A673 (cell line): ENCODE data around the gene ZFPM1. TPM values are rescaled to one million over a fixed set of nuclear protein-coding genes. Genes with fewer than 3 reads are reported as not detected.

Experiments
- BruUV-seq: library from RNA; stranded (reverse); fragments of 400-500 nt; replicated peaks from 2 replicates; lab custom pipeline; 2021; lab: Mats Ljungman, UMichigan
- CTCF ChIA-PET: fragments of 300-600 bp; sonication (Branson Sonifier 250); formaldehyde crosslinking; loops from one replicate; lab custom pipeline; 2022; ENCODE audit warnings: antibody characterized with exemption; lab: Charles Lee
- POLR2A ChIA-PET: fragments of 300-600 bp; sonication (Branson Sonifier 250); formaldehyde crosslinking; loops from one replicate; lab custom pipeline; 2022; ENCODE audit warnings: antibody characterized with exemption; ENCODE audit not compliant: low non-redundant PET; lab: Charles Lee
- DNase-seq: peaks from one replicate; pipeline ENCODE4 v3.0.0-alpha.2; 2015; ENCODE audit warnings: low spot score
- H3K27ac ChIP-seq: fragments of 200-600 bp; sonication (generic); 2 replicates; pipeline ENCODE4 v1.5.1; 2016; ENCODE audit warnings: mixed run types, low read depth, mild to moderate bottlenecking, mixed read lengths, antibody characterized with exemption, low read length; ENCODE audit not compliant: poor library complexity, severe bottlenecking
- H3K27me3 ChIP-seq: fragments of 200-600 bp; sonication (generic); replicated peaks from 2 replicates; pipeline ENCODE4 v1.6.1; 2017; ENCODE audit warnings: mixed run types, low read depth, mild to moderate bottlenecking, mixed read lengths, antibody characterized with exemption, low read length; ENCODE audit not compliant: insufficient read depth, poor library complexity
- H3K36me3 ChIP-seq: fragments of 200-600 bp; sonication (generic); 2 replicates; pipeline ENCODE4 v1.6.1; 2016; ENCODE audit warnings: mixed run types, mild to moderate bottlenecking, mixed read lengths, antibody characterized with exemption, low read length; ENCODE audit not compliant: insufficient read depth, poor library complexity, severe bottlenecking
- H3K4me1 ChIP-seq: fragments of 200-600 bp; sonication (generic); 2 replicates; pipeline ENCODE4 v1.6.1; 2017; ENCODE audit warnings: mixed run types, mild to moderate bottlenecking, mixed read lengths, antibody characterized with exemption, low read length; ENCODE audit not compliant: insufficient read depth, poor library complexity, severe bottlenecking
- H3K4me3 ChIP-seq: fragments of 200-600 bp; sonication (generic); 2 replicates; pipeline ENCODE4 v1.5.1; 2016; ENCODE audit warnings: low read depth, mixed run types, mild to moderate bottlenecking, mixed read lengths, low read length; ENCODE audit not compliant: poor library complexity, severe bottlenecking
- H3K9me3 ChIP-seq: fragments of 200-600 bp; sonication (generic); 2 replicates; pipeline ENCODE4 v1.6.1; 2016; ENCODE audit warnings: mixed run types, low read depth, mild to moderate bottlenecking, mixed read lengths, antibody characterized with exemption, low read length; ENCODE audit not compliant: poor library complexity, severe bottlenecking
- EZH2 ChIP-seq: fragments of 200-600 bp; sonication (generic); IDR thresholded peaks from 2 replicates; pipeline ENCODE4 v1.6.1; 2017; ENCODE audit warnings: borderline replicate concordance, low read depth, mild to moderate bottlenecking, mixed read lengths, antibody characterized with exemption, low read length; ENCODE audit not compliant: poor library complexity, severe bottlenecking
- intact Hi-C: fragments of 100-400 bp; cut with micrococcal nuclease; formaldehyde crosslinking; loops from one replicate; pipeline ENCODE4 v1.10.0; 2022; ENCODE audit not compliant: unreplicated experiment
- total RNA-seq: library from RNA; stranded (reverse); gene quantifications from 2 replicates; pipeline ENCODE4 v1.2.3, GENCODE V29; 2021
- TF ChIP-seq, protein P1 (sequence below): fragments of 300-800, 200-600 bp; sonication (generic); conservative IDR thresholded peaks from 2 replicates; pipeline ENCODE4 v1.5.1; 2017; ENCODE audit warnings: low read depth, mild to moderate bottlenecking, antibody characterized with exemption, low read length, moderate library complexity, mixed read lengths

Gene ZFPM1
- total RNA-seq, 1 experiment from 2014 or later: 5.6 TPM

DNA sequence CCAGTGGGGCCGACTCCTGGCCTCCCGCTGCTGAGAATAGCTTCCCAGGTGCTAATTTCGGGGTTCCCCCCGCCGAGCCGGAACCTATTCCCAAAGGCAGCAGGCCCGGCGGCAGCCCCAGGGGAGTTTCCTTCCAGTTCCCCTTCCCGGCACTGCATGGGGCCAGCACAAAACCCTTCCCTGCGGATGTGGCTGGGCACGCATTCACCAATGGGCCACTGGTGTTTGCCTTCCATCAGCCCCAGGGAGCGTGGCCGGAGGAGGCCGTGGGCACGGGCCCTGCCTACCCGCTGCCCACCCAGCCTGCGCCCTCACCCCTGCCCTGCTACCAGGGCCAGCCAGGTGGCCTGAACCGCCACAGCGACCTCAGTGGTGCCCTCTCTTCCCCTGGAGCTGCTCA, 24.9 kb upstream of the ZFPM1 start:
- no TSS peak for BruUV-seq
- DNase-seq: no peak
- no peak overlapping the region for H3K4me3 ChIP-seq
- no peaks in the 10 kb centered on the region for H3K36me3 ChIP-seq
- H3K9me3 ChIP-seq: no peaks in the 10 kb centered on the region
- peaks cover 36% of the 10 kb centered on the region for H3K27me3 ChIP-seq
- intact Hi-C loops: no loop called here
- H3K4me1 ChIP-seq: no peaks in the 10 kb centered on the region
- TF ChIP-seq EZH2: no peak
- TF ChIP-seq, protein P1, sequence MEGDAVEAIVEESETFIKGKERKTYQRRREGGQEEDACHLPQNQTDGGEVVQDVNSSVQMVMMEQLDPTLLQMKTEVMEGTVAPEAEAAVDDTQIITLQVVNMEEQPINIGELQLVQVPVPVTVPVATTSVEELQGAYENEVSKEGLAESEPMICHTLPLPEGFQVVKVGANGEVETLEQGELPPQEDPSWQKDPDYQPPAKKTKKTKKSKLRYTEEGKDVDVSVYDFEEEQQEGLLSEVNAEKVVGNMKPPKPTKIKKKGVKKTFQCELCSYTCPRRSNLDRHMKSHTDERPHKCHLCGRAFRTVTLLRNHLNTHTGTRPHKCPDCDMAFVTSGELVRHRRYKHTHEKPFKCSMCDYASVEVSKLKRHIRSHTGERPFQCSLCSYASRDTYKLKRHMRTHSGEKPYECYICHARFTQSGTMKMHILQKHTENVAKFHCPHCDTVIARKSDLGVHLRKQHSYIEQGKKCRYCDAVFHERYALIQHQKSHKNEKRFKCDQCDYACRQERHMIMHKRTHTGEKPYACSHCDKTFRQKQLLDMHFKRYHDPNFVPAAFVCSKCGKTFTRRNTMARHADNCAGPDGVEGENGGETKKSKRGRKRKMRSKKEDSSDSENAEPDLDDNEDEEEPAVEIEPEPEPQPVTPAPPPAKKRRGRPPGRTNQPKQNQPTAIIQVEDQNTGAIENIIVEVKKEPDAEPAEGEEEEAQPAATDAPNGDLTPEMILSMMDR: no peak
- CTCF ChIA-PET: no interaction called here
- POLR2A ChIA-PET: no interaction called here
- H3K27ac ChIP-seq: no peak overlapping the region

DNA sequence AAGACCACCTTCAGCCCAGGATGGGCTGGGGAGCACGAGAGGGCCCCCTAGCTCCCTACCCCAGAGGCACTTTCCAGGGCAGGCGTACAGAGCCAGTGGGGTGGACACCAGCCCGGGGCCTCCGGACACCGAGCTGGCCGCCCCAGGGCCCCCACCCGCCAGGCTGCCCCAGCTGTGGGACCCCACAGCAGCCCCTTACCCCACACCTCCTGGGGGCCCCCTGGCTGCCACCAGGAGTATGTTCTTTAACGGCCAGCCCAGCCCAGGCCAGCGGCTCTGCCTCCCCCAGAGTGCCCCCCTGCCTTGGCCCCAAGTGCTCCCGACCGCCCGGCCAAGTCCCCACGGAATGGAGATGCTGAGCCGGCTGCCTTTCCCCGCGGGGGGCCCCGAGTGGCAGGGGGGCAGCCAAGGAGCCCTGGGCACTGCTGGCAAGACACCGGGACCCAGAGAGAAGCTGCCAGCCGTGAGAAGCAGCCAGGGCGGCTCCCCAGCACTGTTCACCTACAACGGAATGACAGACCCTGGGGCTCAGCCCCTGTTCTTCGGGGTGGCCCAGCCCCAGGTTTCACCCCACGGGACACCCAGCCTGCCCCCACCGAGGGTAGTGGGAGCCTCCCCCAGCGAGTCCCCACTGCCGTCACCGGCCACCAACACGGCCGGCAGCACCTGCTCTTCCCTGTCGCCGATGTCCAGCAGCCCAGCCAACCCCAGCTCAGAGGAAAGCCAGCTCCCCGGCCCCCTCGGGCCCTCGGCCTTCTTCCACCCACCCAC, 24.3 kb upstream of the ZFPM1 start:
- no peaks in the 10 kb centered on the region for H3K36me3 ChIP-seq
- intact Hi-C loops: no loop called here
- no peak for TF ChIP-seq EZH2
- TF ChIP-seq, protein P1: peak; percentile 24; the same call in 1 of the 2 replicates
- H3K9me3 ChIP-seq: no peaks in the 10 kb centered on the region
- no peak for DNase-seq
- no peak overlapping the region for H3K27ac ChIP-seq
- H3K27me3 ChIP-seq: peaks cover 36% of the 10 kb centered on the region
- ChIA-PET CTCF (no interaction called here), POLR2A (no interaction called here)
- no peaks in the 10 kb centered on the region for H3K4me1 ChIP-seq
- no peak overlapping the region for H3K4me3 ChIP-seq
- BruUV-seq: no TSS peak

GRCh38 chr16:88429387-88430184, 23.5 kb upstream of the ZFPM1 start:
- TF ChIP-seq EZH2: no peak
- TF ChIP-seq, protein P1: no peak
- DNase-seq: no peak
- no peaks in the 10 kb centered on the region for H3K9me3 ChIP-seq
- no peak overlapping the region for H3K27ac ChIP-seq
- intact Hi-C loops: loop anchor here (10.0 kb wide), 1 partner anchor 475 kb away; the partner anchor contains the start of gene BANP
- BruUV-seq: no TSS peak
- peaks cover 36% of the 10 kb centered on the region for H3K27me3 ChIP-seq
- ChIA-PET CTCF (interaction anchor here (0.6 kb wide), 1 partner anchor 26 kb away, joined by 3 read pairs; no protein-coding TSS in a partner anchor), POLR2A (no interaction called here)
- H3K4me3 ChIP-seq: peak overlapping the region; percentile 24
- H3K36me3 ChIP-seq: no peaks in the 10 kb centered on the region
- no peaks in the 10 kb centered on the region for H3K4me1 ChIP-seq
